ENCODE results near the gene SNCG.

Gene SNCG

DNA sequence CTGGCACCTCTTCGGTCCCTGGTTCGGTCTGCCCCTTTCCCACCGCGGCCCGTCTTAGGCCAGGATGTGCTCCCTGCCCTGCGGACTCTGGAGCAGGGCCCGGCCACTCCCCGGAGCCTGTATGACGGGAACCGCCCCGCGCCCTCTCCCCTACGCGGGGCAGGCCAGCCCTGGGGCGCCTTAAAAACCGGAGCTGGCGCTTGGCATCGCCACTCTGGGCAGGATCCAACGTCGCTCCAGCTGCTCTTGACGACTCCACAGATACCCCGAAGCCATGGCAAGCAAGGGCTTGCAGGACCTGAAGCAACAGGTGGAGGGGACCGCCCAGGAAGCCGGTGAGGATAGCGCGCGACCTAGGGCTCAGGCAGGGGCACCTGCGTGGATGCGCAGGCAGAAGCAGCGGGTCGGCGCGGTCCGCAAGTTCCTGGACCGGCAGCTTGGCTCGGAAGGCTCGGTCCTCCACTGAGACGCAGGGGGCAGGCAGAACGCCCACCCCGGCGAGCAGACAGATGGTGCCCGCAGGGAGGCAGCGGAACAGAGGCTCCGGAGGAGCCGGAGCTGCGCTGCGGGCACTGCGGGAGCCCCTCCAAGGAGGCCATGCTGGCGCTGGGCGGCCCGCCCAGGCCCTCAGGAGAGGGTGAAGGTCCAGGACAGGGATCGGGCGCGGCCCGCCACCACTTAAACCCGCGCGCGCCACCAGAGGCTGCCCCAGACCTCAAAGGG lies 10.0 kb downstream of the SNCG start, which contains the start of gene ADIRF:
Gene ADIRF, plus strand, starts transcription at position 212 of the 723 bp plus-strand sequence. Its CDS starts 63 bp downstream, at position 275.
- H3K27ac ChIP-seq: no peak within 1 kb of the TSS
- no peak for DNase-seq (ENCODE audit: low read depth, low spot score)
- no peak within 1 kb of the TSS for H3K4me3 ChIP-seq
- no peaks in the 10 kb centered on the region for H3K36me3 ChIP-seq (ENCODE audit: insufficient read depth, low read length)
- no peak within 1 kb of the TSS for H3K9ac ChIP-seq (ENCODE audit: insufficient read length)
- TF ChIP-seq FOXP2 (optimal IDR thresholded peaks at IDR 0.05; ENCODE audit: control extremely low read depth, extremely low read length, insufficient read depth): no peak
- no peak for TF ChIP-seq POLR2AphosphoS5 (IDR thresholded peaks at IDR 0.05; ENCODE audit: borderline replicate concordance, low read depth, low read length)
- TF ChIP-seq EZH2 (IDR thresholded peaks at IDR 0.05): no peak
- H3K9me3 ChIP-seq (ENCODE audit: low read depth, low read length): no peaks in the 10 kb centered on the region

DNA sequence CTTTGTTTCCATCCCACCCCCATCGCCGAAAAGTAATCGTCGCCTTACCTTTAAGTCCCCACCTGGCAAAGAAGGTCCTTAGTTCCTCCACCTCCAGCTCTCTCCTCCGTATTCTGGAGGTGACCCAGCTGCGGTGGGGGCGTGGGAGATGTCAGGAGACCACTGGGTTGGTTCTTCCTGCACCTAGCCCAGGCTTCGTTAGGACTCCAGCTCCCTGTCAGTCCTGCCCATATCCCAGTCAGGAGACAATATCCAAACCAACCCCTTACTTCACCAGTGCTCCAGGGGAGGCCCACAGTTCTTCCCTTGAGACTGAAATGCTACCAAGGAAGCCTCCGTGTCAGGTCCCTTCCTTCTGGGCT lies 10.6 kb downstream of the SNCG start:
- no peak overlapping the region for H3K4me3 ChIP-seq
- no peak for TF ChIP-seq POLR2AphosphoS5 (IDR thresholded peaks at IDR 0.05; ENCODE audit: borderline replicate concordance, low read depth, low read length)
- TF ChIP-seq FOXP2 (optimal IDR thresholded peaks at IDR 0.05; ENCODE audit: control extremely low read depth, extremely low read length, insufficient read depth): no peak
- TF ChIP-seq EZH2 (IDR thresholded peaks at IDR 0.05): no peak
- H3K36me3 ChIP-seq (ENCODE audit: insufficient read depth, low read length): no peaks in the 10 kb centered on the region
- DNase-seq (ENCODE audit: low read depth, low spot score): no peak
- H3K9me3 ChIP-seq (ENCODE audit: low read depth, low read length): no peaks in the 10 kb centered on the region
- no peak overlapping the region for H3K27ac ChIP-seq
- H3K9ac ChIP-seq (ENCODE audit: insufficient read length): no peak overlapping the region

DNA sequence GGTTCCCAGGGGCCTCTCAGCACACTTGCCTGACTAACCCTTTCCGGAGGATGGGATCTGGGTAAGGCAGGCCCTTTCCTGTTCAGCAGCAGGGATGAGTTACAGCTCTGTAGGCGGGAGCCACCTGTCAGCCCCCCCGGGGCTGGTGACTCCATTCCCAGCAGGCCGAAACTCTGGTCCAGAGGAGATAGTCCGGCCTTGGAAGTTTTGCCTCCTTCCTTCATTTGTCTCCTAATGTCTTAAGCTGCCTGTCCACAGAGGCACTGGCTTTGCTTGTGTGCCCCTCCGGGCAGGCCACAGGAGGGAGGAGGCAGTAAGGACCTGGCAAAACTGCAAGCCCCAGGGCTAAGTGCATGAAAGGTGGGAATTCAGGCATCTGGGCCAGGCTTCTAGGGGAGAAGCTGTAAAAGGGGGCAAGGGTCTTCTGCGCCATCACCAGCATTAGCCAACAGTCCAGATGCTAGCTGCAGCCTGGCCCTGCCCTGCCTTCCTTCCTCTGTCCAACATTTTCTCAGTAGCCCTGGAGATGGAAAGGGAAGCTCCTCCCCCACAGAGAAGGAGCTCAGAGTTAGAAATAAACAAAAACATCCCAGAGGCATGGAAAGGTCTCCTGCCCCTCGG lies 11.1 kb downstream of the SNCG start:
- H3K9me3 ChIP-seq (ENCODE audit: low read depth, low read length): no peaks in the 10 kb centered on the region
- DNase-seq (ENCODE audit: low read depth, low spot score): no peak
- TF ChIP-seq FOXP2 (optimal IDR thresholded peaks at IDR 0.05; ENCODE audit: control extremely low read depth, extremely low read length, insufficient read depth) (no peak), POLR2AphosphoS5 (IDR thresholded peaks at IDR 0.05; ENCODE audit: borderline replicate concordance, low read depth, low read length) (no peak)
- no peak overlapping the region for H3K9ac ChIP-seq (ENCODE audit: insufficient read length)
- H3K27ac ChIP-seq: no peak overlapping the region
- no peak overlapping the region for H3K4me3 ChIP-seq
- no peaks in the 10 kb centered on the region for H3K36me3 ChIP-seq (ENCODE audit: insufficient read depth, low read length)

DNA sequence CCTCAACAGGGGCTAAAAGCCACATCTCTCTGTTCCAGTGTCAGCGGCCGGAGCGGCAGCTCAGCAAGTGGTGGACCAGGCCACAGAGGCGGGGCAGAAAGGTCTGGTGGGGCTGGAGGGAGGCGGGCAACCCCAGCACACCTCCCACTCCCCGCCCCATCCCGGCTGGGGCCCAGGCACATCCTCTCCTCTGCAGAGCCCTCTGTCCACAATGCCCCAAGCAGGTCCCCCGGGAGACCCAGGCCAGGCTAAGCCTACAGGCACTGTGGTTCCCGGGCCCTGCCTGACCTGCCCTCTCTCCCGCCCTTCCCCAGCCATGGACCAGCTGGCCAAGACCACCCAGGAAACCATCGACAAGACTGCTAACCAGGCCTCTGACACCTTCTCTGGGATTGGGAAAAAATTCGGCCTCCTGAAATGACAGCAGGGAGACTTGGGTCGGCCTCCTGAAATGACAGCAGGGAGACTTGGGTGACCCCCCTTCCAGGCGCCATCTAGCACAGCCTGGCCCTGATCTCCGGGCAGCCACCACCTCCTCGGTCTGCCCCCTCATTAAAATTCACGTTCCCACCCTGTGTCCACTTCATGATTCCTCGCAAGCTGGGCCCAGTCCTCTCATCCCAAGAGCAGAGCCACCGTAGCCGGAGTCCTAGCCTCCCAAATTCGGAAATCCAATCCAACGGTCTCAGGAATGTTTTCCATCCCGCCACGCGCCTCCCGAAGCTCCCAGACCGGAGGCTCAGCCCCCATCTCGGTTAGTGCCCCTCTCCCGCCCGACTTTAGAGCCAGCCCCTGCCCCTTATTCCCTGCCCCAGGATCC lies 12.0 kb downstream of the SNCG start:
- no peaks in the 10 kb centered on the region for H3K9me3 ChIP-seq (ENCODE audit: low read depth, low read length)
- TF ChIP-seq FOXP2 (optimal IDR thresholded peaks at IDR 0.05; ENCODE audit: control extremely low read depth, extremely low read length, insufficient read depth) (no peak), POLR2AphosphoS5 (IDR thresholded peaks at IDR 0.05; ENCODE audit: borderline replicate concordance, low read depth, low read length) (no peak), EZH2 (IDR thresholded peaks at IDR 0.05) (no peak)
- no peak overlapping the region for H3K4me3 ChIP-seq
- DNase-seq (ENCODE audit: low read depth, low spot score): no peak
- no peak overlapping the region for H3K27ac ChIP-seq
- H3K9ac ChIP-seq (ENCODE audit: insufficient read length): no peak overlapping the region
- no peaks in the 10 kb centered on the region for H3K36me3 ChIP-seq (ENCODE audit: insufficient read depth, low read length)

DNA sequence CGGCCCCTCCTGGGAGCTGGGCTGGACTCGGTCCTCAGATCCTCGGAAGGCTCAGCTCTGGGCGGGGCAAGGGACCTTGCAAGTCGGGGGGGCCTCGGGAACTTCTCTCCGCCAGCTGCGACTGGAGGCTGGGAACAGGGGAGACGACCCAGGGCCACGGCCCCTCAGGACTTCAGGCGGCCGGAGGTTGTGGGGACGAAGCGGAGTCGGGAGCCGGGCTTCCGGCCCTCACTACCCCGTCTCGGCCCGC lies 12.5 kb downstream of the SNCG start:
- TF ChIP-seq EZH2 (IDR thresholded peaks at IDR 0.05) (no peak), POLR2AphosphoS5 (IDR thresholded peaks at IDR 0.05; ENCODE audit: borderline replicate concordance, low read depth, low read length) (no peak), FOXP2 (optimal IDR thresholded peaks at IDR 0.05; ENCODE audit: control extremely low read depth, extremely low read length, insufficient read depth) (no peak)
- DNase-seq (ENCODE audit: low read depth, low spot score): no peak

DNA sequence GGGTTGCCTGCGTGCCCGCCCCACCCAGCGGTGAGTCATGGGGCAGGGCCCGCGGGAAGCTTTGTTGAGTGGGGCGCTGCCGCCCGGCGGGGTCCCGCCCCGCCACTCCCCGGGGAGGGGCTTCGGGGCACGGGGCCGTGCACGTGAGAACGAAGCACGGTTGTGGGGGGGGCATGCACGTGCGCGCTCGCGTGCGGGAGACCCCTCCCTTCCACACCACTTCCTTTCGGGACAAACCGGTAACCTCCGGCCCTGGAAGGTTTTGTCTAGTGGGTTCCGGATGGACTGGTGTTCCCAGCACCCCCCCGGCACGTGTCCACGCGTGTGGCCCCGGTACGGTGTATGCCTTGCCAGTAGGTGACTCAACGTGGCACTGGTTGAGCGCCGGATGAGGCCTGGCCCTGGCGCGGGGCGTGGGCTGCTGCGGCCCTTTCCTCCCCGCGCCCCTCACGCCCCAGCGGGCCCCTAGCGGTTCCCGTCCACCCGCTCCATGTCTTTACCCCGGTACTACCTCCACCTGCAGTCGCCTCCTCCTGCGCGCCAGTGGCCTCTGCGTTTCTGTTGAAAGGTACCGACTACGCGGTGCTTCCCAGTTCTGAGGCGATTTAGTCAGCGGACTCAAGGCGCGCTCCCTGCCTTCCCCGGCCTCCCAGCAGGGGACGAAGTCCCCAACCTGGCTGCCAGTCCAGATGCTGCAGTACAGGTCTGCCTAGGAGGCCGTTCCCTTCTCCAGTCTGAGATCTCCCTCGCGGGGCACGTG lies 13.0 kb downstream of the SNCG start:
- H3K9ac ChIP-seq (ENCODE audit: insufficient read length): no peak overlapping the region
- no peak for DNase-seq (ENCODE audit: low read depth, low spot score)
- H3K27ac ChIP-seq: no peak overlapping the region

More for the DNA sequence above, 12.5 kb downstream of the SNCG start:
- H3K27ac ChIP-seq: no peak overlapping the region
- H3K36me3 ChIP-seq (ENCODE audit: insufficient read depth, low read length): no peaks in the 10 kb centered on the region
- H3K9me3 ChIP-seq (ENCODE audit: low read depth, low read length): no peaks in the 10 kb centered on the region
- no peak overlapping the region for H3K4me3 ChIP-seq
- H3K9ac ChIP-seq (ENCODE audit: insufficient read length): no peak overlapping the region

DNA sequence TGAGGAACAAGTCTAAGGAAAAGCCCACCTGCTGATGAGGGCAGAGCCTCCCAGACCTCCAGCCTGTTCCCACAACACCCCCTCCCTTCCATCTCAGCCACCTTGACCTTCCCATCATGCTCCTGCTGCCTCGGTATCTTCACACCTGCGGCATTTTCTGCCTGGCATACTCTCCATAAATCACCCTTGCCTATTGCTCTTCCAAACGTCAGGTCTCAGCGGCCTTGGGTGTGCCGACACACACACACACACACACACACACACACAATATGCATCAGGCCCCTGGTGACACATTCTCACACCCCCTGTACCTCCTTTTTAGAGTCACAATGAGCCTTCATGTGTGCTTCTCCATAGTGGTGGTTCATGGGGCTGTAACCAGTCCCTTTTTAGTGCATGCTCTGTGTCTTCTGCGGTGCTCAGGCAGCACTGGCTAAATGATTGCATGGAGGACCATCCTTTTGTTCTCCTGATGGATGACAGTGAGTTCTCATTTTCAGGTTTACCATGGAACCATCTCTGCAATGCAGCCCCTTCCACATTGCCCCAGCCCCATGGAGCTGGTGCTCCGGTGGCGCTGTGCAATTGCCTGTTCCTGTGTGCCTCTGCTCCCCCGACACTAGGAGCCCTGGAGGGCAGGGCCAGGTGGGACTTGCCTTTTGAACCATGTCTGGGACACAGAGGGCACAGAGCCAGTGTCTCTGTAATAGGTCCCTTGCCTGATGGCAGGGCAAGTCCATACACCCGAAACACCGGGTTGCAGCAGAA lies 14.4 kb downstream of the SNCG start:
- Histone ChIP-seq H3K36me3 (ENCODE audit: insufficient read depth, low read length) (no peaks in the 10 kb centered on the region), H3K9me3 (ENCODE audit: low read depth, low read length) (no peaks in the 10 kb centered on the region), H3K9ac (ENCODE audit: insufficient read length) (no peak overlapping the region), H3K4me3 (no peak overlapping the region), H3K27ac (no peak overlapping the region)
- TF ChIP-seq EZH2 (IDR thresholded peaks at IDR 0.05) (no peak), POLR2AphosphoS5 (IDR thresholded peaks at IDR 0.05; ENCODE audit: borderline replicate concordance, low read depth, low read length) (no peak), FOXP2 (optimal IDR thresholded peaks at IDR 0.05; ENCODE audit: control extremely low read depth, extremely low read length, insufficient read depth) (no peak)
- DNase-seq (ENCODE audit: low read depth, low spot score): no peak

More for the DNA sequence above, 13.0 kb downstream of the SNCG start:
- TF ChIP-seq EZH2 (IDR thresholded peaks at IDR 0.05): no peak
- TF ChIP-seq FOXP2 (optimal IDR thresholded peaks at IDR 0.05; ENCODE audit: control extremely low read depth, extremely low read length, insufficient read depth): no peak
- TF ChIP-seq POLR2AphosphoS5 (IDR thresholded peaks at IDR 0.05; ENCODE audit: borderline replicate concordance, low read depth, low read length): no peak
- no peaks in the 10 kb centered on the region for H3K36me3 ChIP-seq (ENCODE audit: insufficient read depth, low read length)
- no peak overlapping the region for H3K4me3 ChIP-seq
- H3K9me3 ChIP-seq (ENCODE audit: low read depth, low read length): no peaks in the 10 kb centered on the region
